ENCODE measurements around the gene MRPL17.

- TF ChIP-seq CTCF (IDR thresholded peaks at IDR 0.05) (no peak), FOXP4 (CRISPR knock-in tag; IDR thresholded peaks at IDR 0.05) (no peak)
Observed at GRCh38 chr11:6632116-6633073, 50.7 kb downstream of the MRPL17 start.
